ENCODE data around the gene BCAR3.
"Not testable (repeated sequence)": the region's sequence is repeated elsewhere in the genome, so short reads cannot be mapped to it uniquely, and the experiment has no call there.

BCAR3 gene

GRCh38 chr1:93687542-93687941, 5.9 kb upstream of the BCAR3 start:
- DNase-seq = no peak

- DNase-seq = no peak
Observed at GRCh38 chr1:93686504-93687250, 5.0 kb upstream of the BCAR3 start.

- DNase-seq = no peak
Observed at GRCh38 chr1:93685918-93686317, 4.3 kb upstream of the BCAR3 start.

- no peak for DNase-seq
Observed at GRCh38 chr1:93683234-93683633, 1.6 kb upstream of the BCAR3 start.

GRCh38 chr1:93681989-93682412, 364 bp upstream of the BCAR3 start:
- DNase-seq = no peak

GRCh38 chr1:93680420-93681100, 1.1 kb downstream of the BCAR3 start:
- DNase-seq = peak; percentile 25 to 56

GRCh38 chr1:93680076-93680419, 1.6 kb downstream of the BCAR3 start:
- DNase-seq = no peak

GRCh38 chr1:93679546-93679945, 2.1 kb downstream of the BCAR3 start:
- no peak for DNase-seq

GRCh38 chr1:93678946-93679480, 2.6 kb downstream of the BCAR3 start:
- no peak for DNase-seq

- DNase-seq = no peak
Observed at GRCh38 chr1:93678491-93678890, 3.1 kb downstream of the BCAR3 start.

- DNase-seq = no peak
Observed at GRCh38 chr1:93677729-93678128, 3.9 kb downstream of the BCAR3 start.

GRCh38 chr1:93676427-93676826, 5.2 kb downstream of the BCAR3 start:
- no peak for DNase-seq

- DNase-seq = no peak
Observed at GRCh38 chr1:93675931-93676330, 5.7 kb downstream of the BCAR3 start.

- no peak for DNase-seq
Observed at GRCh38 chr1:93675271-93675670, 6.4 kb downstream of the BCAR3 start.

GRCh38 chr1:93674071-93674470, 7.6 kb downstream of the BCAR3 start:
- not testable (repeated sequence) for DNase-seq

GRCh38 chr1:93673163-93673829, 8.3 kb downstream of the BCAR3 start:
- no peak for DNase-seq

- DNase-seq = no peak
Observed at GRCh38 chr1:93672477-93673162, 9.0 kb downstream of the BCAR3 start.

GRCh38 chr1:93672069-93672468, 9.6 kb downstream of the BCAR3 start:
- DNase-seq = peak in 1 of 2 donors; percentile 15

GRCh38 chr1:93671099-93671621, 10.5 kb downstream of the BCAR3 start:
- no peak for DNase-seq

- DNase-seq = no peak
Observed at GRCh38 chr1:93670141-93670540, 11.5 kb downstream of the BCAR3 start.

- no peak for DNase-seq
Observed at GRCh38 chr1:93669369-93669768, 12.3 kb downstream of the BCAR3 start.

GRCh38 chr1:93668951-93669350, 12.7 kb downstream of the BCAR3 start:
- no peak for DNase-seq

- DNase-seq = no peak
Observed at GRCh38 chr1:93668121-93668520, 13.5 kb downstream of the BCAR3 start.
